ENCODE results near the gene IRAK2. TPM values are rescaled to one million over a fixed set of nuclear protein-coding genes. Genes with fewer than 3 reads are reported as not detected.

The IRAK2 gene
- total RNA-seq, 1 donor from 2014 or later, result 0.26 TPM

GRCh38 chr3:10166213-10166604 lies 1.5 kb downstream of the IRAK2 start:
- Histone ChIP-seq H3K9ac (no peak overlapping the region), H4K20me1 (ENCODE audit: low read depth) (no peaks in the 10 kb centered on the region), H3K4me3 (no peak overlapping the region), H3F3A (ENCODE audit: low read depth) (no peaks in the 10 kb centered on the region), H3K36me3 (no peaks in the 10 kb centered on the region), H3K27me3 (peaks cover 32% of the 10 kb centered on the region), H2AFZ (replicated peaks) (no peak overlapping the region), H3K79me2 (ENCODE audit: low read depth) (no peaks in the 10 kb centered on the region), H3K27ac (no peak overlapping the region), H3K4me1 (no peaks in the 10 kb centered on the region), H3K9me3 (ENCODE audit: low read depth) (peaks cover 4% of the 10 kb centered on the region), H3K4me2 (no peak overlapping the region)
- Mint-ChIP-seq H3K36me3 (no peaks in the 10 kb centered on the region), H3K4me1 (no peaks in the 10 kb centered on the region), H3K4me3 (no peak overlapping the region), H3K9me3 (peaks cover 15% of the 10 kb centered on the region), H3K27me3 (ENCODE audit: insufficient read depth, low read depth) (peaks cover 13% of the 10 kb centered on the region), H3K27ac (no peak overlapping the region)
- TF ChIP-seq EZH2 (IDR thresholded peaks at IDR 0.05) (no peak), EZH2phosphoT487 (IDR thresholded peaks at IDR 0.05) (no peak)
- TF ChIP-seq, protein P1, sequence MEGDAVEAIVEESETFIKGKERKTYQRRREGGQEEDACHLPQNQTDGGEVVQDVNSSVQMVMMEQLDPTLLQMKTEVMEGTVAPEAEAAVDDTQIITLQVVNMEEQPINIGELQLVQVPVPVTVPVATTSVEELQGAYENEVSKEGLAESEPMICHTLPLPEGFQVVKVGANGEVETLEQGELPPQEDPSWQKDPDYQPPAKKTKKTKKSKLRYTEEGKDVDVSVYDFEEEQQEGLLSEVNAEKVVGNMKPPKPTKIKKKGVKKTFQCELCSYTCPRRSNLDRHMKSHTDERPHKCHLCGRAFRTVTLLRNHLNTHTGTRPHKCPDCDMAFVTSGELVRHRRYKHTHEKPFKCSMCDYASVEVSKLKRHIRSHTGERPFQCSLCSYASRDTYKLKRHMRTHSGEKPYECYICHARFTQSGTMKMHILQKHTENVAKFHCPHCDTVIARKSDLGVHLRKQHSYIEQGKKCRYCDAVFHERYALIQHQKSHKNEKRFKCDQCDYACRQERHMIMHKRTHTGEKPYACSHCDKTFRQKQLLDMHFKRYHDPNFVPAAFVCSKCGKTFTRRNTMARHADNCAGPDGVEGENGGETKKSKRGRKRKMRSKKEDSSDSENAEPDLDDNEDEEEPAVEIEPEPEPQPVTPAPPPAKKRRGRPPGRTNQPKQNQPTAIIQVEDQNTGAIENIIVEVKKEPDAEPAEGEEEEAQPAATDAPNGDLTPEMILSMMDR (IDR thresholded peaks at IDR 0.05), result no peak
- no peak for DNase-seq (ENCODE audit: low spot score)

DNA sequence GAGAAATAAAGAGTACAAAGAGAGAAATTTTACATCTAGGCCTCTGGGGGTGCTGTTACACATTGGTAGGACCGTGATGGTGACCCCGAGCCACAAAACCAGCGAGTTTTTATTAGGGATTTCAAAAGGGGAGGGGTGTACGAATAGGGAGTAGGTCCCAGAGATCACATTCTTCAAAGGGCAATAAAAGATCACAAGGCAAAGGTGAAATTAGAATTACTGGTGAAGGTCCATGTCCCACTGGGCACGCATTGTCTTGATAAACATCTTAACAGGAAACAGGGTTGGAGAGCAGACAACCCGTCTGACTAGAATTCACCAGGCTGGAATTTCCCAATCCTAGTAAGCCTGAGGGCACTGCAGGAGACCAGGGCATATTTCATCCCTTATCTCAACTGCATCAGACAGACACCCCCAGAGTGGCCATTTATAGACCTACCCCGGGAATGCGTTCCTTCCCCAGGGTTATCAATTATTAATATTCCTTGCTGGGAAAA lies 4.3 kb downstream of the IRAK2 start:
- Histone ChIP-seq H3K79me2 (ENCODE audit: low read depth) (no peaks in the 10 kb centered on the region), H3K9me3 (ENCODE audit: low read depth) (peaks cover 4% of the 10 kb centered on the region), H3K27me3 (peaks cover 25% of the 10 kb centered on the region), H2AFZ (replicated peaks) (no peak overlapping the region), H3K27ac (no peak overlapping the region), H3K36me3 (no peaks in the 10 kb centered on the region), H4K20me1 (ENCODE audit: low read depth) (no peaks in the 10 kb centered on the region), H3K4me1 (no peaks in the 10 kb centered on the region), H3K4me3 (no peak overlapping the region), H3F3A (ENCODE audit: low read depth) (no peaks in the 10 kb centered on the region), H3K4me2 (no peak overlapping the region), H3K9ac (no peak overlapping the region)
- no peak overlapping the region for H3K4me3 Mint-ChIP-seq
- H3K27ac Mint-ChIP-seq, result no peak overlapping the region
- peaks cover 15% of the 10 kb centered on the region for H3K9me3 Mint-ChIP-seq
- peaks cover 9% of the 10 kb centered on the region for H3K27me3 Mint-ChIP-seq (ENCODE audit: insufficient read depth, low read depth)
- no peaks in the 10 kb centered on the region for H3K36me3 Mint-ChIP-seq
- no peaks in the 10 kb centered on the region for H3K4me1 Mint-ChIP-seq
- TF ChIP-seq EZH2 (IDR thresholded peaks at IDR 0.05), result no peak
- TF ChIP-seq, protein P1 (IDR thresholded peaks at IDR 0.05), result peak; percentile 33
- DNase-seq (ENCODE audit: low spot score), result no peak

DNA sequence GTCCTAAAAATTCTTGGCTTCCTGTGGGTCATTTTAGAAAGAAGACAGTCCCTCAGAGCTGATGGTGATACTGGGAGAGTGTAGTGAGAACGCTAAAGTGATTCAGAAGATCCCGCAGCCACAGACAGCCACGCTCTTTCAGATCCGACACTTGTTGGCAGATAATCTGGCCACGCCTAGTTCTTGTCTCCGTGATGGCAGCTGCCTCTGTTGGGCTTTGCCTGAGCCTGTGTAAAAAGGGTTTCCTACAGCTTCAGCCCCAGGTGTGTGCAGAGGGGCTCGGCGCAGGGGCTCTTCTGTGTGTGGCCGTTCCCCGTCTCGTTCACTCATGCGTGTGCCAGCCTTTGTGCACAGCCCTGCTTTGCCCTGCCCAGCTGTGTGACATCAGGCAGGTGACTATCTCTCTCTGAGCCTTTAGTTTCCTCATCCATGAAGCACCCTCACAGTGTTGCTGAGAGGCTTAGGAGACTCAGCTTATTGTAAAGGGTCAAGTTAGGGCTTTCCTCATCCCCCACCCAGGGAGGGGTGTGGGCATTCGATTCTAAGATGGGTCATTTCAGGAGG lies 6.3 kb downstream of the IRAK2 start:
- Histone ChIP-seq H3K9me3 (ENCODE audit: low read depth) (peaks cover 4% of the 10 kb centered on the region), H3K4me1 (no peaks in the 10 kb centered on the region), H3K9ac (no peak overlapping the region), H3F3A (ENCODE audit: low read depth) (no peaks in the 10 kb centered on the region), H3K79me2 (ENCODE audit: low read depth) (no peaks in the 10 kb centered on the region), H3K4me3 (no peak overlapping the region), H4K20me1 (ENCODE audit: low read depth) (no peaks in the 10 kb centered on the region), H3K36me3 (no peaks in the 10 kb centered on the region), H2AFZ (replicated peaks) (no peak overlapping the region), H3K4me2 (no peak overlapping the region), H3K27me3 (peaks cover 5% of the 10 kb centered on the region), H3K27ac (no peak overlapping the region)
- no peak for TF ChIP-seq EZH2 (IDR thresholded peaks at IDR 0.05)
- TF ChIP-seq EZH2phosphoT487 (IDR thresholded peaks at IDR 0.05), result no peak
- TF ChIP-seq, protein P1 (IDR thresholded peaks at IDR 0.05), result no peak
- no peak for DNase-seq (ENCODE audit: low spot score)
- peaks cover 8% of the 10 kb centered on the region for H3K27me3 Mint-ChIP-seq (ENCODE audit: insufficient read depth, low read depth)
- H3K4me3 Mint-ChIP-seq, result no peak overlapping the region
- no peaks in the 10 kb centered on the region for H3K36me3 Mint-ChIP-seq
- H3K27ac Mint-ChIP-seq, result no peak overlapping the region
- H3K4me1 Mint-ChIP-seq, result no peaks in the 10 kb centered on the region
- H3K9me3 Mint-ChIP-seq, result peaks cover 15% of the 10 kb centered on the region
